Heart left ventricle (tissue), 13 donors: ENCODE data around the gene FREM2.

Experiments used
- POLR2A ChIP-seq, 2 donors: fragments of 450-650 bp; IDR thresholded peaks; one replicate each; pipeline ENCODE4 v1.6.1; 2017; ENCODE audit warnings: antibody characterized with exemption in 2 of 2, mild to moderate bottlenecking in 2 of 2, moderate library complexity in 2 of 2
- TF ChIP-seq, protein P1 (sequence below), 12 donors: fragments of 200-600 bp; sonication (generic) in 4 of 12; IDR thresholded peaks; one replicate each; pipeline versions ENCODE4 v1.5.0 to v1.8.0; 2018 to 2022; ENCODE audit warnings: antibody characterized with exemption in 12 of 12, mild to moderate bottlenecking in 5 of 12
- donor health status: ischemic (EF 13 %, LVEDD 7.1; RV severe dilation, severe dysfunction).
- donor health status: DM: no; HTN: yes; CAD: no.
- donor health status: DM: no; HTN: no; CAD: no.
- donor health status: ischemic (EF 25% LVEDD 6.9; RV normal size, moderate dysfunction).
- donor health status: ischemic (EF 25% LVEDD 5.7; RV mildly dilated, moderate dysfunction).
- donor health status: ischemic (EF 35%, LVEDD 5.7; RV mildly dilated, moderate dysfunction).
- donor health status: nonischemic (EF 11% LVEDD 7.7; RV severe dilation, severe dysfunction).
- donor health status: DM: yes; HTN: yes; CAD: no.
- donor health status: PGD.
- donor health status: ischemic (EF 29% LVEDD 5.4; RV normal size, mild dysfunction).
- donor health status: nonischemic (EF 23%, LVEDD 6.1; RV moderate dilation, normal function).

DNA sequence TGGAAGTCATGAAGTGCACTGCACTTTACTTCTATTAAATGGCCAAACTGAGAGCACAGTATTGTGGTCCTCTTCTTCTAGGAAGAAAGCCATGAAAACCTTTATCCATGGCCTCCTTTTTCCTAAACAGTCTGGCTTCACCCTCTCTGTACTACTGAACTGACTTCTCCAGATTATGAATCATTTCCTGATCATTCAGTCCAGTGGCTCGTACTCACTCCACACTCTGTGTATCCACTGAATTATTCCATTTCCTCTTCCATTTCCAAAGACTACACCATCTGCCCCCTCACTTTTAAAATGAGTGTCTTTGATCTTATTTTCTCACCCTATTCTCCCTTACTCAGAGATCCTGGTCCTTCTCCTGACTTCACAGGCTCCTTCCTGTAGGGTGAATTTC, 29.7 kb upstream of the FREM2 start:
- TF ChIP-seq, protein P1, sequence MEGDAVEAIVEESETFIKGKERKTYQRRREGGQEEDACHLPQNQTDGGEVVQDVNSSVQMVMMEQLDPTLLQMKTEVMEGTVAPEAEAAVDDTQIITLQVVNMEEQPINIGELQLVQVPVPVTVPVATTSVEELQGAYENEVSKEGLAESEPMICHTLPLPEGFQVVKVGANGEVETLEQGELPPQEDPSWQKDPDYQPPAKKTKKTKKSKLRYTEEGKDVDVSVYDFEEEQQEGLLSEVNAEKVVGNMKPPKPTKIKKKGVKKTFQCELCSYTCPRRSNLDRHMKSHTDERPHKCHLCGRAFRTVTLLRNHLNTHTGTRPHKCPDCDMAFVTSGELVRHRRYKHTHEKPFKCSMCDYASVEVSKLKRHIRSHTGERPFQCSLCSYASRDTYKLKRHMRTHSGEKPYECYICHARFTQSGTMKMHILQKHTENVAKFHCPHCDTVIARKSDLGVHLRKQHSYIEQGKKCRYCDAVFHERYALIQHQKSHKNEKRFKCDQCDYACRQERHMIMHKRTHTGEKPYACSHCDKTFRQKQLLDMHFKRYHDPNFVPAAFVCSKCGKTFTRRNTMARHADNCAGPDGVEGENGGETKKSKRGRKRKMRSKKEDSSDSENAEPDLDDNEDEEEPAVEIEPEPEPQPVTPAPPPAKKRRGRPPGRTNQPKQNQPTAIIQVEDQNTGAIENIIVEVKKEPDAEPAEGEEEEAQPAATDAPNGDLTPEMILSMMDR (IDR thresholded peaks at IDR 0.05): no peak
- TF ChIP-seq POLR2A (IDR thresholded peaks at IDR 0.05): no peak
